Measurements from ENCODE around the gene UBXN4.
"Not testable (repeated sequence)": the region's sequence is repeated elsewhere in the genome, so short reads cannot be mapped to it uniquely, and the experiment has no call there.

GRCh38 chr2:135715086-135715485 lies 26.6 kb upstream of the UBXN4 start:
- TF ChIP-seq CTCF, POLR2A (IDR thresholded peaks at IDR 0.05): not testable (repeated sequence)
